Thyroid gland (tissue), 4 donors: ENCODE data around the gene APOL6.

Source experiments
- POLR2A ChIP-seq, 2 donors: fragments of 450-650 bp; IDR thresholded peaks; one replicate each; pipeline ENCODE4 v1.6.1; 2017; ENCODE audit warnings: antibody characterized with exemption in 2 of 2, mild to moderate bottlenecking in 2 of 2, moderate library complexity in 1 of 2
- TF ChIP-seq, protein P1 (sequence below), 6 experiments: fragments of 200-600 bp in 3 of 6; fragments of 450-650 bp in 3 of 6; sonication (generic) in 3 of 6; IDR thresholded peaks; one replicate each; pipeline ENCODE4 v1.5.1; 2016 to 2019; ENCODE audit warnings: antibody characterized with exemption in 6 of 6, mild to moderate bottlenecking in 2 of 6, inconsistent platforms in 1 of 6, moderate library complexity in 1 of 6

DNA sequence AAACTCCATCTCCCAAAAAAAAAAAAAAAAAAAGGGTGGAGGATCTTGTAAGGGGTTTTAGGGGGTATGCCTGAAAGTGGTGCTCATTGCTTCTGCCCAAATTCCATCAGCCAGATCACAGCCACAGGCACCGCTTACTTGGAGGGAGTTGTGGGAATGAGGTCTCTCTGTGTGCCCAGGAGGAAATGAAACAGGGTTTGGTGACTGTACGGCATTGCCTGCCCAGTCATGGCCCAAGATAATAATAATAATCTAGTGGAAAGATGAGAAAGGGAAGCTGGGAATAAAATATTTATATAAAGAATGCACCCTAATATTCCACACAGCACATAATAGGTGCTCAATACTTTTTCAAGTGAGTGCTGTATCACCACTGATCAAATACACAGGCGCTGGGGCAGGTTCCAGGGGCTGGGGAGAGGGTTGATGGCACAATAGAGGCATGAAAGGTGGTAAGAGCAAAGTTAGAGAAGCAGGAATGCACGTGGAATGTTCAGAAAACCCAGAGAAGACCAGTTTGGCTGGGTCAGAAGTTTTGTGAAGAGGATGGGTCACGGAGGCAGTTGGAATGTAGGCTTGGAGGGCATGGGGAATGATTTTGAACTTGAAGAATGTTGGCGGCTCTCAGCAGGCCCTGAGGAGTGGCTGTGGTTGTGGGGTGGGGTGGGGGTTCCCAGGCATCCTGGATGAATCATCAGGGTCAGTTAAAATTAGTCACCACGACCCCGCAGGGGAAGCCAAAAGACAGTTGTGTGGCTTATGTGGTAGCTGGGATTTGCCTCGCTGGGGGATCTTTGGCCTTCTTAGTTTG lies 18.6 kb upstream of the APOL6 start:
- TF ChIP-seq, protein P1, sequence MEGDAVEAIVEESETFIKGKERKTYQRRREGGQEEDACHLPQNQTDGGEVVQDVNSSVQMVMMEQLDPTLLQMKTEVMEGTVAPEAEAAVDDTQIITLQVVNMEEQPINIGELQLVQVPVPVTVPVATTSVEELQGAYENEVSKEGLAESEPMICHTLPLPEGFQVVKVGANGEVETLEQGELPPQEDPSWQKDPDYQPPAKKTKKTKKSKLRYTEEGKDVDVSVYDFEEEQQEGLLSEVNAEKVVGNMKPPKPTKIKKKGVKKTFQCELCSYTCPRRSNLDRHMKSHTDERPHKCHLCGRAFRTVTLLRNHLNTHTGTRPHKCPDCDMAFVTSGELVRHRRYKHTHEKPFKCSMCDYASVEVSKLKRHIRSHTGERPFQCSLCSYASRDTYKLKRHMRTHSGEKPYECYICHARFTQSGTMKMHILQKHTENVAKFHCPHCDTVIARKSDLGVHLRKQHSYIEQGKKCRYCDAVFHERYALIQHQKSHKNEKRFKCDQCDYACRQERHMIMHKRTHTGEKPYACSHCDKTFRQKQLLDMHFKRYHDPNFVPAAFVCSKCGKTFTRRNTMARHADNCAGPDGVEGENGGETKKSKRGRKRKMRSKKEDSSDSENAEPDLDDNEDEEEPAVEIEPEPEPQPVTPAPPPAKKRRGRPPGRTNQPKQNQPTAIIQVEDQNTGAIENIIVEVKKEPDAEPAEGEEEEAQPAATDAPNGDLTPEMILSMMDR (IDR thresholded peaks at IDR 0.05) = no peak
- TF ChIP-seq POLR2A (IDR thresholded peaks at IDR 0.05) = peak in 1 of 2 donors; percentile 15
